HTR-8/SVneo (cell line): ENCODE measurements around the gene GCC1.
A peak's percentile ranks its signal among the peaks of the same experiment; 100 is the strongest.

ENCODE experiments used
- DNase-seq: peaks from one replicate; pipeline ENCODE4 v3.0.0; 2011; ENCODE audit warnings: low spot score, mixed read lengths; ENCODE audit not compliant: insufficient read length
- FAIRE-seq: peaks from 2 replicates; lab custom pipeline; 2011; peaks lifted over from hg19 to GRCh38; lab: Jason Lieb, UNC

The GCC1 gene

GRCh38 chr7:127585044-127585953 lies at the start of gene GCC1:
Gene GCC1, minus strand, starts transcription at chr7:127585596. Its CDS starts 414 bp downstream, at chr7:127585182.
- FAIRE-seq (no peak), DNase-seq (peak; percentile 79)

GRCh38 chr7:127632276-127632910 lies 47.0 kb upstream of the GCC1 start:
- no peak for DNase-seq
- no peak for FAIRE-seq

GRCh38 chr7:127629268-127629854 lies 44.0 kb upstream of the GCC1 start:
- DNase-seq: no peak
- FAIRE-seq: no peak

GRCh38 chr7:127628445-127628844 lies 43.0 kb upstream of the GCC1 start:
- DNase-seq (no peak), FAIRE-seq (no peak)

- no peak for DNase-seq
- no peak for FAIRE-seq
These were observed 39.9 kb upstream of the GCC1 start for GRCh38 chr7:127625331-127625730.

GRCh38 chr7:127620406-127621233 lies 35.2 kb upstream of the GCC1 start:
- no peak for FAIRE-seq
- DNase-seq: no peak

- FAIRE-seq: no peak
- no peak for DNase-seq
These were observed 34.4 kb upstream of the GCC1 start for GRCh38 chr7:127619681-127620405.

GRCh38 chr7:127618775-127619174 lies 33.4 kb upstream of the GCC1 start:
- DNase-seq (no peak), FAIRE-seq (no peak)

- FAIRE-seq (no peak), DNase-seq (no peak)
These were observed 32.6 kb upstream of the GCC1 start, which contains the start of gene PAX4 for GRCh38 chr7:127618042-127618441. Gene PAX4, minus strand, starts transcription at chr7:127618142. Its CDS starts 2,214 bp downstream, at chr7:127615928.

- FAIRE-seq (no peak), DNase-seq (no peak)
These were observed 31.3 kb upstream of the GCC1 start for GRCh38 chr7:127616724-127617123.

GRCh38 chr7:127612263-127612662 lies 26.9 kb upstream of the GCC1 start:
- no peak for FAIRE-seq

GRCh38 chr7:127609297-127609696 lies 23.9 kb upstream of the GCC1 start:
- DNase-seq: no peak
- no peak for FAIRE-seq

More at GRCh38 chr7:127612263-127612662, 26.9 kb upstream of the GCC1 start:
- no peak for DNase-seq

- DNase-seq (no peak), FAIRE-seq (no peak)
These were observed 23.1 kb upstream of the GCC1 start for GRCh38 chr7:127608446-127608845.

- FAIRE-seq (no peak), DNase-seq (no peak)
These were observed 15.5 kb upstream of the GCC1 start for GRCh38 chr7:127600885-127601284.

GRCh38 chr7:127598318-127598717 lies 12.9 kb upstream of the GCC1 start:
- FAIRE-seq (no peak), DNase-seq (no peak)

- no peak for FAIRE-seq
- no peak for DNase-seq
These were observed 10.3 kb upstream of the GCC1 start for GRCh38 chr7:127595737-127596136.

GRCh38 chr7:127594490-127594889 lies 9.1 kb upstream of the GCC1 start:
- no peak for DNase-seq
- FAIRE-seq: no peak

GRCh38 chr7:127592550-127592949 lies 7.2 kb upstream of the GCC1 start:
- DNase-seq (no peak), FAIRE-seq (no peak)

GRCh38 chr7:127591591-127591990 lies 6.2 kb upstream of the GCC1 start:
- no peak for FAIRE-seq
- DNase-seq: no peak
